HUES64 (cell line): Measurements from ENCODE around the gene POLR3GL.

Source experiments
- H3K27ac ChIP-seq: 2 replicates; pipeline ENCODE4 v1.7.0; 2013; ENCODE audit warnings: low read depth, low read length, inconsistent platforms
- H3K27me3 ChIP-seq: 2 replicates; pipeline ENCODE4 v1.6.1; 2013; ENCODE audit warnings: mild to moderate bottlenecking, low read length; ENCODE audit not compliant: insufficient read depth
- H3K36me3 ChIP-seq: 2 replicates; pipeline ENCODE4 v1.6.1; 2013; ENCODE audit warnings: mild to moderate bottlenecking, low read length; ENCODE audit not compliant: insufficient read depth
- H3K4me1 ChIP-seq: 2 replicates; pipeline ENCODE4 v1.6.1; 2013; ENCODE audit warnings: mild to moderate bottlenecking, low read length, moderate library complexity; ENCODE audit not compliant: insufficient read depth
- H3K4me3 ChIP-seq: 2 replicates; pipeline ENCODE4 v1.5.1; 2013; ENCODE audit warnings: mild to moderate bottlenecking, low read length, moderate library complexity
- H3K9ac ChIP-seq: 2 replicates; pipeline ENCODE4 v1.6.1; 2013; ENCODE audit warnings: mild to moderate bottlenecking, low read depth, low read length
- H3K9me3 ChIP-seq: 2 replicates; pipeline ENCODE4 v1.6.1; 2013; ENCODE audit warnings: low read depth, low read length; ENCODE audit not compliant: insufficient read depth
- WGBS: fragments of 150-250, 120-280 bp; methylation state at CpG from one replicate; pipeline ENCODE4 v1.1.7; 2013; ENCODE audit warnings: missing lambda C conversion rate; 5-methylcytosine and 5-hydroxymethylcytosine counted together

The POLR3GL gene

DNA sequence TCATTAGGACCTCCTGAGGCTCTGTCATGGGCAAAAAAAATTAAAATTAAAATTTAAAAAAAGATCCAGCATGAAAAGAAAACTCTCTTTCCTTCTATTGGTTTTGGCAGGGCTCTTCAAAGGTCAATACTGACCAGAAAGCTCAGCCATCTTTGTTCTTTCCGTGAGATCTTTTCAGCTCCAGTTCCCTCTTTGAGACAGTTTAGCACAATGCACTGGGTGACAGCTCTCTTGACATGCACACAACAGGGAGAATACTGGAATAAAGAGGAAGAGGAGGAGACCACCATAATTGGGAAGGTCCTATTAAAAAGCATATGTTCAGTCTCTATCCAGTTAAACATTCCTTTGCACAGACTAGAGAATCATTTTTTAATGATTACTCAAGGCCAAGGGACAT is 13.0 kb upstream of the POLR3GL start:
- Histone ChIP-seq H3K27me3 (peaks cover 30% of the 10 kb centered on the region), H3K9ac (no peak overlapping the region), H3K4me1 (peaks cover 12% of the 10 kb centered on the region), H3K9me3 (no peaks in the 10 kb centered on the region), H3K36me3 (no peaks in the 10 kb centered on the region), H3K27ac (no peak overlapping the region), H3K4me3 (no peak overlapping the region)
- WGBS: 85% methylated on average over 1 of the region's 1 CpG

DNA sequence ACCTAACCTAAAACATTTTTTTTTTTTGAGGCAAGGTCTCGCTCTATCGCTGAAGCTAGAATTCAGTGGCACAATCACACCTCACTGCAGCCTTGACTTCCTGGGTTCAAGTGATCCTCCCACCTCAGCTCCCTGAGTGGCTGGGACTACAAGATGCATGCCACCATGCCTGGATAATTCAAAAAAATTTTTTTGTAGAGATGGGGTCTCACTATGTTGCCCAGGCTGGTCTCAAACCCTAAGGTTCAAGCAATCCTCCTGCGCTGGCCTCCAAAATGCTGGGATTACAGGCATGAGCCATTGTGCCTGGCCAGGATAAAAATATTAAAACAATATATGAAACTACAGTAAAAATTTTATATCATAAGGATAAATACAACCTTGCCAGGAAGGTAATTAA is 11.6 kb upstream of the POLR3GL start:
- H3K9ac ChIP-seq: no peak overlapping the region
- H3K36me3 ChIP-seq: no peaks in the 10 kb centered on the region
- peaks cover 6% of the 10 kb centered on the region; the same call in 1 of the 2 replicates for H3K4me1 ChIP-seq
- H3K27me3 ChIP-seq: peaks cover 40% of the 10 kb centered on the region
- 100% methylated on average over 3 of the region's 3 CpGs for WGBS
- no peak overlapping the region for H3K4me3 ChIP-seq
- H3K9me3 ChIP-seq: no peaks in the 10 kb centered on the region
- H3K27ac ChIP-seq: no peak overlapping the region

DNA sequence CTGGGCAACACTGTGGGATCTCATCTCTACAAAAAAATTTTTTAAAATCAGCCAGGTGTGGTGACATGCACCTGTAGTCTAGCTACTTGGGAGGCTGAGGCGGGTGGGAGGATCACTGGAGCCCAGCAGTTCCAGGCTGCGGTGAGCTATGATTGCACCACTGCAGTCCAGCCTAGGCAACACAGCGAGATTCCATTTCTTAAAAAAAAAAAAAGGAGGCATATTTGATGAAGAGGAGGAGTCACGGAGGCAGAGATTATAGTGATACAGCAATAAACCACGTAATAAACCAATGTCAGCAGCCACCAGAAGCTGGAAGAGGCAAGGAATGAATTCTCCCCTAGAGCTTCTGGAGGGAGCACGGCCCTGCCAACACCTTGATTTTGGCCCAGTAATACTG is 10.6 kb upstream of the POLR3GL start:
- Histone ChIP-seq H3K4me3 (no peak overlapping the region), H3K9me3 (no peaks in the 10 kb centered on the region), H3K36me3 (no peaks in the 10 kb centered on the region), H3K27ac (no peak overlapping the region), H3K27me3 (peaks cover 48% of the 10 kb centered on the region), H3K9ac (no peak overlapping the region), H3K4me1 (peaks cover 10% of the 10 kb centered on the region; the same call in 1 of the 2 replicates)
- 96% methylated on average over 6 of the region's 6 CpGs for WGBS

GRCh38 chr1:145955436-145955835 is 9.1 kb upstream of the POLR3GL start:
- WGBS: 77% methylated on average over 2 of the region's 2 CpGs
- Histone ChIP-seq H3K36me3 (no peaks in the 10 kb centered on the region), H3K27ac (no peak overlapping the region), H3K4me1 (peaks cover 10% of the 10 kb centered on the region; the same call in 1 of the 2 replicates), H3K27me3 (peaks cover 64% of the 10 kb centered on the region), H3K9ac (no peak overlapping the region), H3K4me3 (no peak overlapping the region), H3K9me3 (no peaks in the 10 kb centered on the region)

DNA sequence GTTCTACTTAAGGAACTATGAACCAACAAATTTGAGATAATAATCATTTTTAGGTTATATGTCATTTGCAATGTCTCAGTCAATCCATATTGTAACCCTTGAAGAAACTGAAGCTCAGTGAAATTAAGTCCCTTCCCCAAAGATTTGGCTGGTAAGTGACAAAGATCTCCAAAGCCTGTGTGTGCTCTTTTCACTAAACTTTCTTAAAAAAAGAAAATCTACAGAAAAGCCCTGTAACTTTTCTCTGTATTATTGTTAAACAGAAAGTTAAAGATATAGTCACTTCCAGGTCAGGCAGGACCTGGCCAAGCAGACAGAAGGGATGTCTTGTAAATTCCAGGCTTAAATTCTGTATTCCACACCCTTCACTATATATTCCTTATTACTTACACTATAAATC is 8.1 kb upstream of the POLR3GL start:
- Histone ChIP-seq H3K27ac (no peak overlapping the region), H3K36me3 (no peaks in the 10 kb centered on the region), H3K9ac (no peak overlapping the region), H3K27me3 (peaks cover 74% of the 10 kb centered on the region), H3K4me3 (peak overlapping the region; percentile 65), H3K9me3 (no peaks in the 10 kb centered on the region), H3K4me1 (peaks cover 10% of the 10 kb centered on the region; the same call in 1 of the 2 replicates)

GRCh38 chr1:145956781-145957442 is 7.6 kb upstream of the POLR3GL start:
- H3K9me3 ChIP-seq: no peaks in the 10 kb centered on the region
- H3K9ac ChIP-seq: no peak overlapping the region
- peaks cover 10% of the 10 kb centered on the region; the same call in 1 of the 2 replicates for H3K4me1 ChIP-seq
- no peak overlapping the region for H3K27ac ChIP-seq
- H3K36me3 ChIP-seq: no peaks in the 10 kb centered on the region
- 54% methylated on average over 3 of the region's 3 CpGs for WGBS
- peak overlapping the region; percentile 65 for H3K4me3 ChIP-seq
- peaks cover 79% of the 10 kb centered on the region for H3K27me3 ChIP-seq

DNA sequence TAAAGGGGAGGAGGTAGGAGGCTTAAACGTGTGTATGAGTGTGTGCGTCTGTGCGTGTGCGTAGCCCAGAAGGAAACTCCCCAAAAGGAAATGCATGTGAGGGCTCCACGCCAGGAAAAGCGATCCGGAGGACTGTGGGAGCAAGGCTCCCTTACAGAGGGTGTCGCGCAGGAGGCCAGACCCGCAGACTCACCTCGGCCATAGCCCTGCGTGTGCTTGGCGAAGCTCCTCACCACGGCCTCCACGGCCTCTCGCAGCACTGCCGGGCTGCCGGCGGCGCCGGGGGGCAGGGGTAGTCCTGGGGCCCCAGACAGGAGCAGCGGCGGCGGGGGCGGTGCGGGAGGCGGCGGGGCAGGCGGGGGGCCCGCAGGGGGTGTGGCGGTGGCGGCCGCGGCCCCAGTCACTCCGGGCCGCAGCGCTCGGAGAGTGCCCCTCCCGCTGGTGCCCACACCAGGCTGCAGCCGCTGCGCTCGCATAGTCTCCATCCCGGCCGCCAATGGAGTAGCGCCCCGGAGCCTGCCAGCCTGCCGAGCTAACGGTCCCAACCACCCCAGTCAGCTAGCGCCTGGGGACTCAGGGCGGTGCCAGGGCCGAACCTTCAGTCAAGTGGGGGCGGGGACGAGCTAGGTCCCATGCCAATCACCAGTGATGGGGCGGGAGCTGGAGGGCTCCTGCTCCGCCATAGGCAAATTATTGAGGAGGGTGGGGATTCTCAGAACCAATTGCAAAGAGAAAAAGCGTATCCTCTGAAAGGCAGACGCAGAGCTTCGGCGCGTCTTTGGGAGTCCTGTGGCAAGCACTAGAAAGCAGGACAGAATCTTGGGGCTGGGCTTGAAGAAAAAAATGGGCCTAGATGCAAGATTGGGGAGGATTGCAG is 6.8 kb upstream of the POLR3GL start, which contains the start of gene LIX1L:
TSS of gene LIX1L (minus strand) at position 575 of the 877 bp plus-strand sequence. CDS start at position 485, 90 bp downstream.
- H3K36me3 ChIP-seq: no peaks in the 10 kb centered on the region
- peaks cover 86% of the 10 kb centered on the region for H3K27me3 ChIP-seq
- no peak within 1 kb of the TSS for H3K27ac ChIP-seq
- peaks cover 10% of the 10 kb centered on the region for H3K4me1 ChIP-seq
- peak within 1 kb of the TSS; percentile 65 for H3K4me3 ChIP-seq
- under 1% methylated on average over 60 of the region's 60 CpGs for WGBS
- no peak within 1 kb of the TSS for H3K9ac ChIP-seq
- H3K9me3 ChIP-seq: no peaks in the 10 kb centered on the region

DNA sequence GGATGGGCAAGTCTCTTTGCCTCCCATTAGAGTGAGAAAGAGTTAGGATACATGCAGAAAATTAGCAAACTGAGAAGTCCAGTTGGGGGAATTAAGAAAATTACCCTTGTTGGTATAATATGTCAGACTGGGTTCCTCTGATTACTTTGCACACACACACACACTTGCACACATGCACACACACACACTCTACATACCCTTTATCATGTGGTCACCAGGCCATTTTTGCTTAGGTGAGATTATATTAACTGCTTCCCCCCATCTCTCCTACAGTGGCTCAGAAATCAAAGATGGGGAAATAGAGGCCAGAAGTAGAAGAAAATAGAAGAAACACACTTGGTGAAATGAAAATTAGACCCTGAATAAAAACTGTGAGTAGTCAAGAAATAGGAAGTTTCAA is 5.8 kb upstream of the POLR3GL start:
- H3K27ac ChIP-seq: no peak overlapping the region
- no peak overlapping the region for H3K4me3 ChIP-seq
- no peaks in the 10 kb centered on the region for H3K36me3 ChIP-seq
- H3K27me3 ChIP-seq: peaks cover 94% of the 10 kb centered on the region
- peaks cover 18% of the 10 kb centered on the region for H3K4me1 ChIP-seq
- H3K9ac ChIP-seq: no peak overlapping the region
- no peaks in the 10 kb centered on the region for H3K9me3 ChIP-seq

DNA sequence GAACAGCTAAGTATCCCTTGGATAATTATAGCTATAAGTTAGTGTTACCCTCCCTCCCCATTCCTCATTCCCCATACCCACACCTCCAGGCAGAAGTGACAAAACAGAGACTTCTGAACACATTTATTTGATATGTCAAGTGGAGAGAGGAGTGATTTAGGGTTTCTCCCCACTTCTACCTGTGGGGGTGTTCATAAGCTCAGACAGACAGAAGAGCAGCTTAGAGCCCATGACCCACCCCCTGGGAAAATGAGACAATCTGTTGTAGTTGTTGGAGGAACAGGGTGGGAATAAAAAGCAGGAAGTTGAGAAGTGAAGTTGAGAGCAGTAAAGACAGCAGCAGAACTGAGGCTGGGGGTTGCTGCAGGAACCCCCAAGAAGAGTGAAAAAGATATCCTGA is 5.2 kb upstream of the POLR3GL start:
- Histone ChIP-seq H3K36me3 (no peaks in the 10 kb centered on the region), H3K27ac (no peak overlapping the region), H3K4me1 (peaks cover 22% of the 10 kb centered on the region), H3K4me3 (no peak overlapping the region), H3K27me3 (peaks cover 94% of the 10 kb centered on the region), H3K9me3 (no peaks in the 10 kb centered on the region), H3K9ac (no peak overlapping the region)

GRCh38 chr1:145959957-145960467 is 4.5 kb upstream of the POLR3GL start:
- Histone ChIP-seq H3K9ac (no peak overlapping the region), H3K27me3 (peaks cover 88% of the 10 kb centered on the region), H3K9me3 (no peaks in the 10 kb centered on the region), H3K27ac (no peak overlapping the region), H3K36me3 (no peaks in the 10 kb centered on the region), H3K4me1 (peaks cover 22% of the 10 kb centered on the region), H3K4me3 (peak overlapping the region; percentile 92)
- 8% methylated on average over 12 of the region's 12 CpGs for WGBS

DNA sequence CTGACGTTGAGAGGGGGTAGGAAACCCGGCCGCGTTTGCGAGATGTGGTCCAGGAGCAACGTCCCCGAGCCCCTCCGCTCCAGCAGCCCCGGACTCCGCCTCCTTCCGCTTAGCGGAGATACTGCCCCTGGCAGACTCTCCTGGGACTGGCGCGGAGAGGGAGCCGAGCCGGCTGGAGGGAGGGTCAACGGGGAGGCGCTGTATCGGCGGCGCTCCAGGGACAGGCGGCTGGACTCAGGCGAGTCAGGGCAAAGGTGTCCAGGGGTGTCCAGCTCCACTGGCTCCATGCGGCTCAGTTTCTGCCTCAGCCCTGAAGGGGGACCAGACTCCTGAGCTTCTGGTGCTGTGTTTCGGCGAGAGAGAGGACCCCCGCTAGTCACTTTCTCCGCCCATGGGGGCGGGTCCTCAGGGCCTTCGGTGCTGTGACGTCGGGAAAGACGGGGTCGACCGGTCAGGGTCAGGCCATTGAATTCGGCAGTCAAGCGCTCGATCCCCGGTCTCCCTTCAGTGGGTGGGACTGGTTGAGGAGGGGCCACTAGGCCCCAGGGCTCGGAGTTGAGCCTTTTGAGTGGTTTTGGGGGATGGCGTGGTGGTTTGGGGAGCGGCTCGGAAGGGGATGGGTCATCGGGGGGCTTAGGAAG is 3.9 kb upstream of the POLR3GL start:
- peak overlapping the region; percentile 28; the same call in 1 of the 2 replicates for H3K9ac ChIP-seq
- H3K4me3 ChIP-seq: peak overlapping the region; percentile 92
- H3K36me3 ChIP-seq: no peaks in the 10 kb centered on the region
- peaks cover 22% of the 10 kb centered on the region for H3K4me1 ChIP-seq
- H3K27ac ChIP-seq: peak overlapping the region; percentile 21; the same call in 1 of the 2 replicates
- under 1% methylated on average over 43 of the region's 44 CpGs for WGBS
- no peaks in the 10 kb centered on the region for H3K9me3 ChIP-seq
- H3K27me3 ChIP-seq: peaks cover 82% of the 10 kb centered on the region
